ENCODE measurements around the gene CD200R1L.

CD200R1L gene

GRCh38 chr3:112822064-112823055 is 24.3 kb downstream of the CD200R1L start:
- DNase-seq (ENCODE audit: low spot score), result no peak

GRCh38 chr3:112818289-112818688 is 28.4 kb downstream of the CD200R1L start:
- DNase-seq (ENCODE audit: low spot score), result no peak

DNA sequence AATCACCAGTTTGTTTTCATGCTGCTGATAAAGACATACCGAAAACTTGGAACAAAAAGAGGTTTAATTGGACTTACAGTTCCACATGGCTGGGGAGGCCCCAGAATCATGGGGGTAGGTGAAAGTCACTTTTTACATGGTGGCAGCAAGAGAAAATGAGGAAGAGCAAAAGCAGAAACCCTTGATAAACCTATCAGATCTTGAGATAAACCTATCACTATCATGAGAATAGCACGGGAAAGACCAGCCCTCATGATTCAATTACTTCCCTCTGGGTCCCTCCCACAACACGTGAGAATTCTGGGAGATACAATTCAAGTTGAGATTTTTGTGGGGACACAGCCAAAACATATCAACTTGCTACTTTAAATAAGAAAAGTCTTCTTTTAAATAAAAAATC is 28.9 kb downstream of the CD200R1L start:
- no peak for DNase-seq (ENCODE audit: low spot score)

DNA sequence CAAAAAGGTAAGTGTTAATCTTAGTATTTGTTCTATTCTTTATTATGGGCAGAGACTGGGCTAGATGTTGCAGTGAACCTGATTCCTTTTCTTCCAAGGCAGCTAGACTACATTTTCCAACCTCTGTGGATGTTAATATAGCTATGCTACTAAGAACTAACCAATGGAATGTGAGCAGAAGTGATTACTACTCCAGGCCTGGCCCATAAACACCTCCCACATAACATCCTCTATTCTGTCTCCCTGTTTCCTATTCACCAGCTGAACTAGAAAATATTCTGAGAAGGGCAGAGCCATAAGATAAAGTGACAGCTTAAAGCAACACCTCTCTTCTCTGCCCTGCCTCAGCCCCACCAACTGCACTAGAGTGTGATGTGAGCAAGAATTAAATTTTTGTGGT is 29.4 kb downstream of the CD200R1L start:
- no peak for DNase-seq (ENCODE audit: low spot score)

GRCh38 chr3:112815981-112816380 is 30.7 kb downstream of the CD200R1L start:
- no peak for DNase-seq (ENCODE audit: low spot score)

DNA sequence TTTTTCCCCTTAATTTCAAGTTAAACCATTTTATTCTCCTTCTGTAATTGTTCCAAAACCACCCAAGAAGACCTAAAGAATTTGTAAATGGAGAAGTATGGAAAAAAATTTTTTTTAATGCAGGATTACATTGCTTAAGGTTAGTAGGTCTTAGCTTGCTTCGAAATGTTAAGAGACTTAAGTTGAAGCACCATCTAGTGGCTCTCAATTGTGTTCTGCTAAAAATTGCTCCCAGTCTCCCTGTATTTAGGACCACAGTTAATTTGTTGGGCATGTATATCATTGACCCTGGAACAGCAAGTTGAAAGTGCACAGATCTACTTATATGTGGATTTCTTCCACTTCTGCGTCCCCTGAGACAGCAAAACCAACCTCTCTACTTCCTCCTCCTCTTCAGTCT is 32.4 kb downstream of the CD200R1L start:
- DNase-seq (ENCODE audit: low spot score), result no peak

- peak; percentile 57 for DNase-seq (ENCODE audit: low spot score)
Observed at GRCh38 chr3:112813723-112814171, 32.9 kb downstream of the CD200R1L start.

DNA sequence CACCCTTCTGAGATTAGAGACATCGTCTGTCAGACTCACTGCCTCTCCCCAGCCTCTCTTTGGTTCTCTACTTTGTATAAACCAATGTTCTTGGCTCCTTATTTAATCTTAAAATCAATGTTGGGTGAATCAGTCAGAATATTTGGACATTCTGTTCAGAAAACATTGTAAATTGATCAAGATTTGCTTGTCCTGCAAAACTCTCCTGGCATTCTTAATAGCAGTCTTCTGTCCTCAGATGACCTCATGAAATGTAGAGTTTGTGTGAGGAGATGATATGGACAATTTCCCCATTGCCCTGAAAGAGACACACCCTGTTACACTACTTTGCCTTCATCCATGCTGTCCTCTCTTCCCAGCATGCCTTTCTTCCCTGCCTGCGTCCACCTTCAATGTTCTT is 33.6 kb downstream of the CD200R1L start:
- no peak for DNase-seq (ENCODE audit: low spot score)

GRCh38 chr3:112811917-112812660 is 34.6 kb downstream of the CD200R1L start:
- no peak for DNase-seq (ENCODE audit: low spot score)

GRCh38 chr3:112811131-112811884 is 35.4 kb downstream of the CD200R1L start:
- no peak for DNase-seq (ENCODE audit: low spot score)

- no peak for DNase-seq (ENCODE audit: low spot score)
Observed at GRCh38 chr3:112810561-112810960, 36.1 kb downstream of the CD200R1L start.

GRCh38 chr3:112808136-112808535 is 38.5 kb downstream of the CD200R1L start:
- no peak for DNase-seq (ENCODE audit: low spot score)

DNA sequence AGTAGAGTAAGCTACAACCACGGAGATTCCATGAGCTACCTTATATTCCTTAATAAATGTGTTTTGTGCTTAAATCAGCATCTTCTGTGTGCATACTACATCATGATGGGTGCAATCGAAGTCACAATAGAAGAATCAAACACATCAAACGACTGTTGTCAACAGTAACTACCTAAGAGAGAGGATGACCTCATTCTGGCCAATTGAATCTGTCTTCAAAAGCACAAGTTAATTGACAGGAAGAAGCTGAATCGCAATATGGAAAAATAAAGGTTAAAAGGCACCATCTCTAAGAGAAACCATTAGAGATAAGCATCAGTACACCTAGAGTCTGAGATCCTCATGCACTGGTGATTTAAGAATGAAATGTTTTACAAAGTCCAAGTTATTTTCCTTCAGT is 39.0 kb downstream of the CD200R1L start:
- DNase-seq (ENCODE audit: low spot score), result no peak

DNA sequence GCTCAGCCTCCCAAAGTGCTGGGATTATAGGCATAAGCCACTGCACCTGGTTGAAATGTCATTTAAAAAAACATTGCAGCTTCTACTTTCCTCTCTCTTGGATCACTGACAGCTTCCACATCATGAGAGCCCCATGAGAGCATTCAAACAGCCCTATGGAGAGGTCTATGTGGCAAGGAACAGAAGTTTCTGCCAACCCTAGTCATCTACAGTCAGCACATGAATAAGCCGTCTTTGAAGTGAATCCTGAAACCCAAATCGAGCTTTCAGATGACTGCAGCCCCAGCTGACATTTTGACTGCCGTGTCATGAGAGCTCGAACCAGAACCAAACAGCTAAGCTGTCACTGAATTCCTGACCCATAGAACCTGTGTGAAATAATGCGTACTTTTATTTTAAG is 39.8 kb downstream of the CD200R1L start:
- no peak for DNase-seq (ENCODE audit: low spot score)

GRCh38 chr3:112805126-112805525 is 41.5 kb downstream of the CD200R1L start:
- no peak for DNase-seq (ENCODE audit: low spot score)

DNA sequence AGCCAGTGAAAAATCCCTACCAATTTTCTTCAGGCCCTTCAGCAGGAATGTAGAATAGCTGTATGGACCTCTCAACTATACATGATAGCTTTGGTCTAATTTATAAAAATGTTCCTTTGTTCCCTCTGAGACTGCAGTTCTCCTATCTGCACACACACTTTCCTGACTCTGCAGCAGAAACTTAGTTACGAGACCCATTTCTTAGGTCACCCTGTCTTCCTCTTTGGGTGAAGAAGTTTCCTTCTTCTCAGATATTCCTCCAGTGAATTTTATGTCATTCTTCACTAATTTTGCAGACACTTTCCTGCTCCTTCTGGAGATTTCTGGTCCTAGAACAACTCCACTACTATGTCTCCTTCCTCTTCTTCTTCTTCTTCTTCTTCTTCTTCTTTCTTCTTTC is 42.6 kb downstream of the CD200R1L start:
- DNase-seq (ENCODE audit: low spot score), result no peak

- DNase-seq (ENCODE audit: low spot score), result no peak
Observed at GRCh38 chr3:112803467-112803866, 43.2 kb downstream of the CD200R1L start.

DNA sequence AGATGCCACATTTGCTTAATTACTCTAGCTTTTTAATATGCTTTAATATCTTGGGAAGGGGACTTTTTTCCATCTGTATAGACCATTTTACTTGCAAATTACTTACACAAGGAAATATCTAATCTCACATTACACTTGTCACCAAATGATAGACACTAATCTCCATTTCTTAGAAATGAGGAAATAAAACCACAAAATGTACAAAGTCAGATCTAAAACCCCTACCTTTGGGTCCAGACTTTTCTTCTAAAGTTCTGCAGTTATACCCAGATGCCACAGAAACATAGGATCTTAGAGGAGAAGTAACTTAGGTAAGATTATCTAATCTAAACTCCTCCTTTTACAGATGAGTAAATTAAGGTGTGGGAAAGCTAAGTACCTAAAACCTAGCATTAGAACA is 44.3 kb downstream of the CD200R1L start:
- no peak for DNase-seq (ENCODE audit: low spot score)

GRCh38 chr3:112799946-112800345 is 46.7 kb downstream of the CD200R1L start:
- DNase-seq (ENCODE audit: low spot score), result no peak

DNA sequence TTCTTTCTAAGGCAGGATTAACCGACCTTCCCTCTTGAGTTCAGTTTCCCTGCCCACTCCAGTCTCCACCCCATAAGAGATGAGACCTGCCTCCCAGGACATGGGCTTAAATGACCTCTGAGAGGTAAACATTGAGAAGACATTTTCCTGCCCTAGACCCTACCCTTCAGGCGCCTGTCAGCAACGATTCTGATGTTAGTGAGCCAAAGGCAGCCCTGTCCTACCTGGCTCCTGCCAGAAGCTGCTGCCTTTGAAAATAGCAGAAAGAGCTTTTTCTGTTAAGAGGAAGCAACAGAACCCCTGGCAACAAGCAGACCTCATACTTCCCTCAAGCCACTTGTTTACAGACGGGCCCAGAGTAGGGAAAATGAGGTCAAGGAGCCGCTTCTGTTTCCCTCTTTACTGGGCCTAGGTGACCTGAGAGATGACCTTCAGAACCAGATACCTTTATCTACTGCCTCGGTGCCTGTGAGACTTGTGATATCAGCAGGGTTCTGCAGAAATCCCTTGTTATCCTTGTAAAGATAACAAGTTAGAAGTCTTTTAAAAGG is 52.0 kb downstream of the CD200R1L start:
- DNase-seq (ENCODE audit: low spot score), result peak; percentile 8

DNA sequence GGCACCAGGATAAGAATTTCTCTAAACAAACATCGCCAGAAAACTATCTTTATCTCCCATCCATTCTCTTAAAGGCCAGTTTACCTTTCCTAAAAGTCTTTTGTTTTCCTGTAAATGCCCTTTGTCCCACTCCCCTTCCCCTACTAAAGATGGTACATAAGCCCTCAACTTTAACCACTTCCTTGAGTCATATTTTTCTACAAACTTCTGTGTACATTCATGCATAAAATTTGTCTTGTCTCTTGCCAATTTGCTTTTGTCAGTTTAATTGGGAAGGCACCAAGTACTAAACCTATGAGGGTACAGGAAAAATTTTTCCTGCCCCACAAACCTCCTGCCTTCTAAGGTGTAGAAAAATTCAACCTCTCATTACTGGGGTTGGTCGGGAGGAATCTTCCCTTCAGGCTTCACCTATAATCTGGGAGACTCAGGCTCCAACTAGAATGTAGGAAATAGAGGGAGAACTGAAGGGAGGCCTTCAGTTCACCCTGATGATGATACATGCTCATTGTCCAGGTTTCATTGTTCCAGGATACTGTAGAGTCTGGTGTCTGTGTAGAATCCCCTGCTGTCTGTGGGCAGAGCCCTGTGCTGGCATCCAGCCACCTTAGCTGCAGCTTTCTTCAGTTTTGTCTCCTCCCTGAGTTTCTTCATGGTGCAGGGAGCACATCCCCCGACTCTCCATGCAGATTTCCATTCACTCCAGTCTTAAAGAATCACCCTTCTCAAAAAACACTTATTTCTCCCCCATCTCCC is 53.2 kb downstream of the CD200R1L start:
- no peak for DNase-seq (ENCODE audit: low spot score)

All from globus pallidus (tissue), 1 donor.